GM19099 (cell line): ENCODE results near the gene RMC1.

Experiments
- POLR2A ChIP-seq: IDR thresholded peaks from 3 replicates; pipeline ENCODE4 v1.6.1; 2011; ENCODE audit warnings: low read depth; ENCODE audit not compliant: insufficient read length; ENCODE audit errors: extremely low read depth

The RMC1 gene

GRCh38 chr18:23487738-23488570 is 15.4 kb upstream of the RMC1 start:
- peak; percentile 42 for TF ChIP-seq POLR2A

- no peak for TF ChIP-seq POLR2A
Observed at GRCh38 chr18:23493654-23494053, 9.7 kb upstream of the RMC1 start.

- no peak for TF ChIP-seq POLR2A
Observed at GRCh38 chr18:23494992-23495391, 8.3 kb upstream of the RMC1 start.

- no peak for TF ChIP-seq POLR2A
Observed at GRCh38 chr18:23495723-23496440, 7.4 kb upstream of the RMC1 start.

- TF ChIP-seq POLR2A, result no peak
Observed at GRCh38 chr18:23498117-23498516, 5.2 kb upstream of the RMC1 start.

- TF ChIP-seq POLR2A, result no peak
Observed at GRCh38 chr18:23498877-23499276, 4.4 kb upstream of the RMC1 start.

- TF ChIP-seq POLR2A, result no peak
Observed at GRCh38 chr18:23499291-23499781, 4.0 kb upstream of the RMC1 start.

- no peak for TF ChIP-seq POLR2A
Observed at GRCh38 chr18:23501626-23502025, 1.7 kb upstream of the RMC1 start.

GRCh38 chr18:23502516-23503037 is 734 bp upstream of the RMC1 start:
- TF ChIP-seq POLR2A, result no peak

- no peak for TF ChIP-seq POLR2A
Observed at GRCh38 chr18:23503963-23504344, 643 bp downstream of the RMC1 start.

GRCh38 chr18:23504720-23505119 is 1.4 kb downstream of the RMC1 start:
- no peak for TF ChIP-seq POLR2A

GRCh38 chr18:23506393-23506792 is 3.1 kb downstream of the RMC1 start:
- TF ChIP-seq POLR2A, result no peak

- TF ChIP-seq POLR2A, result no peak
Observed at GRCh38 chr18:23512641-23513040, 9.3 kb downstream of the RMC1 start.

GRCh38 chr18:23515911-23516546 is 12.7 kb downstream of the RMC1 start:
- TF ChIP-seq POLR2A, result no peak

GRCh38 chr18:23519734-23520133 is 16.4 kb downstream of the RMC1 start:
- TF ChIP-seq POLR2A, result no peak
